Measurements from ENCODE around the gene ANKRD2. TPM values are rescaled to one million over a fixed set of nuclear protein-coding genes. Genes with fewer than 3 reads are reported as not detected.

The ANKRD2 gene
- total RNA-seq, 1 donor from 2014 or later: 0.08 TPM

- TF ChIP-seq, protein P1, sequence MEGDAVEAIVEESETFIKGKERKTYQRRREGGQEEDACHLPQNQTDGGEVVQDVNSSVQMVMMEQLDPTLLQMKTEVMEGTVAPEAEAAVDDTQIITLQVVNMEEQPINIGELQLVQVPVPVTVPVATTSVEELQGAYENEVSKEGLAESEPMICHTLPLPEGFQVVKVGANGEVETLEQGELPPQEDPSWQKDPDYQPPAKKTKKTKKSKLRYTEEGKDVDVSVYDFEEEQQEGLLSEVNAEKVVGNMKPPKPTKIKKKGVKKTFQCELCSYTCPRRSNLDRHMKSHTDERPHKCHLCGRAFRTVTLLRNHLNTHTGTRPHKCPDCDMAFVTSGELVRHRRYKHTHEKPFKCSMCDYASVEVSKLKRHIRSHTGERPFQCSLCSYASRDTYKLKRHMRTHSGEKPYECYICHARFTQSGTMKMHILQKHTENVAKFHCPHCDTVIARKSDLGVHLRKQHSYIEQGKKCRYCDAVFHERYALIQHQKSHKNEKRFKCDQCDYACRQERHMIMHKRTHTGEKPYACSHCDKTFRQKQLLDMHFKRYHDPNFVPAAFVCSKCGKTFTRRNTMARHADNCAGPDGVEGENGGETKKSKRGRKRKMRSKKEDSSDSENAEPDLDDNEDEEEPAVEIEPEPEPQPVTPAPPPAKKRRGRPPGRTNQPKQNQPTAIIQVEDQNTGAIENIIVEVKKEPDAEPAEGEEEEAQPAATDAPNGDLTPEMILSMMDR (IDR thresholded peaks at IDR 0.05; ENCODE audit: insufficient read depth, low read length, poor library complexity, severe bottlenecking): no peak
- peak; percentile 55 for DNase-seq (ENCODE audit: low read depth)
Measured at GRCh38 chr10:97632949-97633884, 60.6 kb downstream of the ANKRD2 start, which contains the start of gene MORN4. TSS of gene MORN4 (minus strand) at chr10:97633500. CDS start at chr10:97619653, 13,847 bp downstream.

More at GRCh38 chr10:97632949-97633884, 60.6 kb downstream of the ANKRD2 start, which contains the start of gene MORN4:
- Histone ChIP-seq H3K4me3 (ENCODE audit: low read depth, low read length) (peak within 1 kb of the TSS; percentile 73), H3K27me3 (ENCODE audit: control insufficient read depth, insufficient read depth, low read length) (no peaks in the 10 kb centered on the region), H3K36me3 (ENCODE audit: control insufficient read depth, insufficient read depth, low read length) (no peaks in the 10 kb centered on the region)

Other genes with a start within 250 kb of the ANKRD2 start
- gene FRAT2, start 238.1 kb upstream of the ANKRD2 start, total RNA-seq: 10.7 and 13.6 TPM in 2 replicates
- 42.6 and 43.4 TPM in 2 replicates for gene RRP12, start 171.4 kb upstream of the ANKRD2 start, total RNA-seq
- gene PGAM1, start 146.6 kb upstream of the ANKRD2 start, total RNA-seq: 350 and 356 TPM in 2 replicates
- 43.2 and 48.9 TPM in 2 replicates for gene EXOSC1, start 126.8 kb upstream of the ANKRD2 start, total RNA-seq
- 42.4 and 46.8 TPM in 2 replicates for gene ZDHHC16, start 126.6 kb upstream of the ANKRD2 start, total RNA-seq
- gene MMS19, start 74.4 kb upstream of the ANKRD2 start, total RNA-seq: 85.2 and 111 TPM in 2 replicates
- 32.5 and 44.4 TPM in 2 replicates for gene UBTD1, start 73.9 kb upstream of the ANKRD2 start, total RNA-seq
- gene HOGA1, start 11.6 kb downstream of the ANKRD2 start, total RNA-seq: 3.4 and 5.1 TPM in 2 replicates
- not detected in 2 replicates for gene C10orf62, start 16.9 kb downstream of the ANKRD2 start, total RNA-seq
- gene MORN4, start 60.7 kb downstream of the ANKRD2 start, total RNA-seq: 11.2 and 12.4 TPM in 2 replicates
- gene PI4K2A, start 67.9 kb downstream of the ANKRD2 start, total RNA-seq: 37.6 and 38.3 TPM in 2 replicates
- gene AVPI1, start 114.5 kb downstream of the ANKRD2 start, total RNA-seq: 17.2 and 18.9 TPM in 2 replicates
- 31.0 and 37.2 TPM in 2 replicates for gene MARVELD1, start 141.0 kb downstream of the ANKRD2 start, total RNA-seq
- gene ZFYVE27, start 164.3 kb downstream of the ANKRD2 start, total RNA-seq: 31.8 and 32.3 TPM in 2 replicates
- gene SFRP5, start 199.2 kb downstream of the ANKRD2 start, total RNA-seq: not detected in 2 replicates

All from kidney epithelial cell (primary cell).